Right lobe of liver (tissue), 6 donors: ENCODE measurements around the gene CTAGE1. TPM values are rescaled to one million over a fixed set of nuclear protein-coding genes. Genes with fewer than 3 reads are reported as not detected.

ENCODE experiments used
- ATAC-seq, 4 donors: fragments of 200-7000 bp; cut with Tn5 transposase; one replicate each; pipeline ENCODE4 v1.9.1; 2020; ENCODE audit warnings: mild to moderate bottlenecking in 4 of 4, moderate library complexity in 4 of 4
- DNase-seq, 3 donors: peaks; one replicate each; pipeline ENCODE4 v3.0.0-alpha.2; 2020
- H3K27ac ChIP-seq, 3 donors: fragments of 200-600 bp; one replicate each; pipeline ENCODE4 v1.8.0; 2022
- H3K27me3 ChIP-seq, 2 donors: fragments of 200-600 bp; one replicate each; pipeline ENCODE4 v1.8.0; 2022
- H3K36me3 ChIP-seq, 4 donors: fragments of 200-600 bp; sonication (generic) in 1 of 4; one replicate each; pipeline versions ENCODE4 v1.5.1 to v1.8.0; 2017 to 2022; ENCODE audit warnings: control low read depth in 1 of 4
- H3K4me1 ChIP-seq, 4 donors: fragments of 200-600 bp; sonication (generic) in 1 of 4; one replicate each; pipeline versions ENCODE4 v1.5.1 to v1.8.0; 2017 to 2022; ENCODE audit warnings: control low read depth in 1 of 4
- H3K4me3 ChIP-seq, 3 donors: fragments of 200-600 bp; one replicate each; pipeline ENCODE4 v1.8.0; 2022
- H3K9me3 ChIP-seq, 4 donors: fragments of 200-600 bp; sonication (generic) in 1 of 4; one replicate each; pipeline versions ENCODE4 v1.5.1 to v1.8.0; 2017 to 2022; ENCODE audit warnings: control low read depth in 1 of 4
- POLR2A ChIP-seq: fragments of 450-650 bp; IDR thresholded peaks from one replicate; pipeline ENCODE4 v1.6.1; 2017; ENCODE audit warnings: antibody characterized with exemption, mild to moderate bottlenecking
- WGBS: methylation state at CpG from one replicate; pipeline ENCODE4 v1.1.6; 2018; ENCODE audit warnings: low coverage, low lambda C conversion rate; ENCODE audit not compliant: insufficient coverage; ENCODE audit errors: missing lambda C conversion rate; 5-methylcytosine and 5-hydroxymethylcytosine counted together
- intact Hi-C, 2 donors: fragments of 100-400 bp; cut with DNase I; formaldehyde crosslinking; loops; one replicate each; pipeline versions ENCODE4 v1.11.2 to v1.14.1; 2022
- total RNA-seq, 6 experiments: library from RNA; depleted of rRNA in 2 of 6; stranded (reverse); fragments of >200 nt in 2 of 6; fragmentation: NEBNext Ultra II Directional in 3 of 6; extraction: Animal tissue kit (Norgen Biotek cat#: 25700) in 3 of 6; gene quantifications; one replicate each; pipeline versions ENCODE4 v1.1.0 to v1.2.4, GENCODE V29; 2016 to 2023
- TF ChIP-seq, protein P1 (sequence below), 4 donors: fragments of 200-600 bp in 3 of 4; fragments of 450-650 bp in 1 of 4; IDR thresholded peaks; one replicate each; pipeline versions ENCODE4 v1.5.1 to v1.8.0; 2016 to 2022; ENCODE audit warnings: antibody characterized with exemption in 4 of 4, mild to moderate bottlenecking in 2 of 4
- donor health status: DM: no; HTN: yes; CAD: no.
- donor health status: DM: no; HTN: no; CAD: no.
- donor health status: DM: no; HTN: no; CAD: no.
- donor health status: DM: no; HTN: yes; CAD: no.
- donor health status: DM: no; HTN: yes; CAD: no.

CTAGE1 gene
- total RNA-seq, 6 experiments from 2014 or later, result not detected

DNA sequence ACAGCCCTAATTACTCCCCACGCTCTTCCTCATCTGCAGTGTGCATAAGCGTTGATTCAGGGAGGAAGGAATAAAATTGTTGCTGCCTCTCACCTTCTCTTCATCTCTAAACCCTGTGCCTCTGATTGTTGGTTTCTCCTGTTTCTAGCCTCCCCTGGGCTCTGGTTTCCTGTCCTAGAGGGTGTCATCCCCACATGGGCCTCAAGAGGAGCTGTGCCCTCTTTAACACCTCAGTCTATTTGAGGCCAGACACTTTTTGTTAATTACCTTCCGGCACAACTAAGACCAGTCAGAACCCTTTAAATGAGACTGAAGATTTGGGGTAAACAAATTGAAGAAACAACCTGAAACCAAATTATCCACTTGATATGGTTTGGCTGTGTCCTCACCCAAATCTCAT lies 9.7 kb downstream of the CTAGE1 start:
- 88% methylated on average over 2 of the region's 3 CpGs for WGBS
- ATAC-seq (no peak), DNase-seq (no peak)
- H3K27ac ChIP-seq, result no peak overlapping the region
- TF ChIP-seq, protein P1, sequence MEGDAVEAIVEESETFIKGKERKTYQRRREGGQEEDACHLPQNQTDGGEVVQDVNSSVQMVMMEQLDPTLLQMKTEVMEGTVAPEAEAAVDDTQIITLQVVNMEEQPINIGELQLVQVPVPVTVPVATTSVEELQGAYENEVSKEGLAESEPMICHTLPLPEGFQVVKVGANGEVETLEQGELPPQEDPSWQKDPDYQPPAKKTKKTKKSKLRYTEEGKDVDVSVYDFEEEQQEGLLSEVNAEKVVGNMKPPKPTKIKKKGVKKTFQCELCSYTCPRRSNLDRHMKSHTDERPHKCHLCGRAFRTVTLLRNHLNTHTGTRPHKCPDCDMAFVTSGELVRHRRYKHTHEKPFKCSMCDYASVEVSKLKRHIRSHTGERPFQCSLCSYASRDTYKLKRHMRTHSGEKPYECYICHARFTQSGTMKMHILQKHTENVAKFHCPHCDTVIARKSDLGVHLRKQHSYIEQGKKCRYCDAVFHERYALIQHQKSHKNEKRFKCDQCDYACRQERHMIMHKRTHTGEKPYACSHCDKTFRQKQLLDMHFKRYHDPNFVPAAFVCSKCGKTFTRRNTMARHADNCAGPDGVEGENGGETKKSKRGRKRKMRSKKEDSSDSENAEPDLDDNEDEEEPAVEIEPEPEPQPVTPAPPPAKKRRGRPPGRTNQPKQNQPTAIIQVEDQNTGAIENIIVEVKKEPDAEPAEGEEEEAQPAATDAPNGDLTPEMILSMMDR (IDR thresholded peaks at IDR 0.05), result no peak
- no peak for TF ChIP-seq POLR2A
- H3K36me3 ChIP-seq, result no peaks in the 10 kb centered on the region
- no peak overlapping the region for H3K4me3 ChIP-seq
- intact Hi-C loops, result no loop called here
- H3K27me3 ChIP-seq, result no peaks in the 10 kb centered on the region
- no peaks in the 10 kb centered on the region for H3K4me1 ChIP-seq
- H3K9me3 ChIP-seq, result no peaks in the 10 kb centered on the region

DNA sequence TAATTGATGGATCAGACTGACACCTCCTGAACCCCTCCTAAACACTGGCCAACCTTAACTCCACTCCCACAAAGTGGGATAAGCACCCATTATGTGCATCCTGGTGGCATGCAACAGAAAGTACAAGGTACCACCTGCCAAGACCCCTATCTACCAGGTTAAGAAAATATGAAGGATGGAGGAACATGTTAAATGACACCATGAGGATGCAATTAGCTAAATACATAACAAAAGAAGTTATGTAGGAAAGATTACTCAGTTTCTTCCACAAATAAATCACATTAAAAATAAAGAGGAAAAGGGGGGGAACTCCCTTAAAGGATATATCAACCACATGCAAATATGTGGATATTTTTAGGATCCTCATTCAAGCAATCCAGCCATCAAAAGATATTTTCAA lies 12.6 kb downstream of the CTAGE1 start:
- Histone ChIP-seq H3K4me3 (no peak overlapping the region), H3K36me3 (no peaks in the 10 kb centered on the region), H3K27me3 (no peaks in the 10 kb centered on the region), H3K9me3 (no peaks in the 10 kb centered on the region), H3K27ac (no peak overlapping the region), H3K4me1 (no peaks in the 10 kb centered on the region)
- intact Hi-C loops, result no loop called here
- DNase-seq (no peak), ATAC-seq (no peak)
- TF ChIP-seq, protein P1 (IDR thresholded peaks at IDR 0.05), result no peak
- no peak for TF ChIP-seq POLR2A

DNA sequence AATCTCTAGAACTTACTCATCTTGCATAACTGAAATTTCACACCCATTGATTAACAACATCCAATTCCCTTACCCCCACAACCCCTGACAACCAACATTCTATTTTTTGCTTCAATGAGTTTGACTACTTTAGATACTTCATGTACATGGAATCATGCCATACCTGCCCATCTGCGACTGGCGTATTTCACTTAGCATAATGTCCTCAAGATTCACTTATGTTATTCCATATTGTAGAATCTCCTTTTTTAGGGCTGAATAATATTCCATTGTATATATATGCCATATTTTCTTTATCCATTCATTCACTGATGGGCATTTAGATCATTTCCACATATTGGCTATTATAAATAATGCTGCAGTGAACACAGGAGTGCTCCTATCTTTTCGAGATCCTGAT lies 13.8 kb downstream of the CTAGE1 start:
- WGBS, result 91% methylated on average over 3 of the region's 3 CpGs
- Histone ChIP-seq H3K9me3 (no peaks in the 10 kb centered on the region), H3K27me3 (no peaks in the 10 kb centered on the region), H3K4me1 (no peaks in the 10 kb centered on the region), H3K36me3 (no peaks in the 10 kb centered on the region), H3K4me3 (no peak overlapping the region), H3K27ac (no peak overlapping the region)
- no peak for ATAC-seq
- TF ChIP-seq, protein P1 (IDR thresholded peaks at IDR 0.05), result no peak
- TF ChIP-seq POLR2A, result no peak
- intact Hi-C loops, result no loop called here
- DNase-seq, result no peak

DNA sequence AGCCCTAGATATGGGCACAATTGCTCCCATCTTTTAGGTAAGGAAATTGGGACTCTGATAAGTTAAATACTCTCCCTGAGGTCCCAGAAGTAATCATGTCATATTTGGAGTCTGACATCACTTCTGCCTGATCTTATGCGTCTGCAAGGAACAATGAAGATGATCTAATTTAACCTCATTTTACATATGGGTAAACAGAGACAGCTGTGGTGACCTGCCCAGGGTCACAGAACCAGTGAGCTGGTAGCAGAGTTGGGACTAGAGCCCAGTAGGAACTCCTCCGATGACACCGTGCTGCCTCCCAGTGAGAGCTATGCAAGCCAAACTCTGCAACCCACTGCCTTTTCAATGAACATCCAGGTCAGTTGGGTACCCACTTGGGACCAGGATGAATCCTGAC lies 17.8 kb downstream of the CTAGE1 start:
- intact Hi-C loops, result no loop called here
- TF ChIP-seq, protein P1 (IDR thresholded peaks at IDR 0.05), result peak in 1 of 4 donors; percentile 18
- TF ChIP-seq POLR2A, result no peak
- DNase-seq, result peak in 1 of 3 donors; percentile 40
- Histone ChIP-seq H3K9me3 (no peaks in the 10 kb centered on the region), H3K27me3 (no peaks in the 10 kb centered on the region), H3K4me3 (no peak overlapping the region), H3K4me1 (no peaks in the 10 kb centered on the region), H3K27ac (no peak overlapping the region), H3K36me3 (no peaks in the 10 kb centered on the region)
- whole genome bisulfite sequencing, result 23% methylated on average over 3 of the region's 3 CpGs
- ATAC-seq, result peak; percentile 33 to 98 (median 78)

DNA sequence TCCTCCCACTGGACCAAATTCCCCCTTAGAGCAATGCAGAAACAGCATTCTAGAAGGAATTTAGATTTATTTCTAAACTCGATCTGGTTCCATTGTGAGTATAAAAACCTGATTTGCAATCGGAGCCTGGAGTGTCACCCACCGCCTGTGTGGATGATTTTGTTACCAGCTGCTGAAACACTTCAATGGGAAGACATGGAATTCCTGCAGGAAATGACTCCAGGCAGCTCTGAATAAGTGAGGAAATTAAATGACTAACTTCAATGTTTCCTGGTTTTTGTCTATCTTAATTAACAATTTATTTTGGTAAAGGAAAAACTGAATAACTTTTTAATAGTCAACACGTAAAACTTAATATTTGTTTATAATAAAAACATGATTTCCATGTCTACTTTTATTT lies 19.3 kb downstream of the CTAGE1 start:
- no peak for TF ChIP-seq POLR2A
- TF ChIP-seq, protein P1 (IDR thresholded peaks at IDR 0.05), result no peak
- Histone ChIP-seq H3K4me3 (no peak overlapping the region), H3K36me3 (no peaks in the 10 kb centered on the region), H3K27ac (no peak overlapping the region), H3K9me3 (no peaks in the 10 kb centered on the region), H3K27me3 (no peaks in the 10 kb centered on the region), H3K4me1 (no peaks in the 10 kb centered on the region)
- DNase-seq, result no peak
- intact Hi-C loops, result no loop called here
- 56% methylated on average over 4 of the region's 4 CpGs for WGBS
- peak in 2 of 4 donors; percentile 31 to 33 for ATAC-seq
